Measurements from ENCODE around the gene THY1. TPM values are rescaled to one million over a fixed set of nuclear protein-coding genes. Genes with fewer than 3 reads are reported as not detected.
A peak's percentile ranks its signal among the peaks of the same experiment; 100 is the strongest.

The THY1 gene
- total and polyA plus RNA-seq, 9 of the 15 experiments (the other 6 are each of a cell fraction or from before 2014, with no cell fraction given), result 0.07 to 0.40 (median 0.16) TPM; not detected in 5

- TF ChIP-seq BRD9 (IDR thresholded peaks at IDR 0.05; ENCODE audit: low read depth, partially characterized antibody) (peak; percentile 18), TBP (optimal IDR thresholded peaks at IDR 0.05; ENCODE audit: low read depth, low read length) (peak; percentile 59), THAP12 (CRISPR knock-in tag; IDR thresholded peaks at IDR 0.05) (peak; percentile 57; the same call in 1 of the 2 replicates), MTF1 (CRISPR knock-in tag; IDR thresholded peaks at IDR 0.05; ENCODE audit: borderline replicate concordance) (no peak), NCOA4 (IDR thresholded peaks at IDR 0.05; ENCODE audit: partially characterized antibody) (no peak), FOXP4 (CRISPR knock-in tag; IDR thresholded peaks at IDR 0.05; ENCODE audit: borderline replicate concordance) (no peak), TAF9B (IDR thresholded peaks at IDR 0.05; ENCODE audit: partially characterized antibody) (peak; percentile 15), RBM22 (IDR thresholded peaks at IDR 0.05; ENCODE audit: low read depth, low read length, poor library complexity, severe bottlenecking) (no peak), HSF4 (CRISPR knock-in tag; IDR thresholded peaks at IDR 0.05; ENCODE audit: borderline replicate concordance) (no peak), CBX8 (IDR thresholded peaks at IDR 0.05; ENCODE audit: borderline replicate concordance, extremely low read depth, low read depth, low read length, poor library complexity, severe bottlenecking) (no peak), YBX1 (IDR thresholded peaks at IDR 0.05) (no peak), CBFA2T3 (IDR thresholded peaks at IDR 0.05) (no peak), SIRT6 (IDR thresholded peaks at IDR 0.05; ENCODE audit: low read depth, low read length) (no peak), KDM4B (IDR thresholded peaks at IDR 0.05; ENCODE audit: borderline replicate concordance in 2 of 2, low read depth in 1 of 2) (peak in 1 of 2 experiments; percentile 75; a peak in 1 of 4 replicates), NCOA6 (IDR thresholded peaks at IDR 0.05) (no peak), C11orf30 (IDR thresholded peaks at IDR 0.05; ENCODE audit: low read depth) (no peak; the same call in 1 of the 2 replicates), SRSF3 (IDR thresholded peaks at IDR 0.05; ENCODE audit: insufficient read depth, low read length) (no peak), HNRNPK (IDR thresholded peaks at IDR 0.05; ENCODE audit: low read depth, low read length, poor library complexity, severe bottlenecking) (no peak)
- TF ChIP-seq, protein P1, sequence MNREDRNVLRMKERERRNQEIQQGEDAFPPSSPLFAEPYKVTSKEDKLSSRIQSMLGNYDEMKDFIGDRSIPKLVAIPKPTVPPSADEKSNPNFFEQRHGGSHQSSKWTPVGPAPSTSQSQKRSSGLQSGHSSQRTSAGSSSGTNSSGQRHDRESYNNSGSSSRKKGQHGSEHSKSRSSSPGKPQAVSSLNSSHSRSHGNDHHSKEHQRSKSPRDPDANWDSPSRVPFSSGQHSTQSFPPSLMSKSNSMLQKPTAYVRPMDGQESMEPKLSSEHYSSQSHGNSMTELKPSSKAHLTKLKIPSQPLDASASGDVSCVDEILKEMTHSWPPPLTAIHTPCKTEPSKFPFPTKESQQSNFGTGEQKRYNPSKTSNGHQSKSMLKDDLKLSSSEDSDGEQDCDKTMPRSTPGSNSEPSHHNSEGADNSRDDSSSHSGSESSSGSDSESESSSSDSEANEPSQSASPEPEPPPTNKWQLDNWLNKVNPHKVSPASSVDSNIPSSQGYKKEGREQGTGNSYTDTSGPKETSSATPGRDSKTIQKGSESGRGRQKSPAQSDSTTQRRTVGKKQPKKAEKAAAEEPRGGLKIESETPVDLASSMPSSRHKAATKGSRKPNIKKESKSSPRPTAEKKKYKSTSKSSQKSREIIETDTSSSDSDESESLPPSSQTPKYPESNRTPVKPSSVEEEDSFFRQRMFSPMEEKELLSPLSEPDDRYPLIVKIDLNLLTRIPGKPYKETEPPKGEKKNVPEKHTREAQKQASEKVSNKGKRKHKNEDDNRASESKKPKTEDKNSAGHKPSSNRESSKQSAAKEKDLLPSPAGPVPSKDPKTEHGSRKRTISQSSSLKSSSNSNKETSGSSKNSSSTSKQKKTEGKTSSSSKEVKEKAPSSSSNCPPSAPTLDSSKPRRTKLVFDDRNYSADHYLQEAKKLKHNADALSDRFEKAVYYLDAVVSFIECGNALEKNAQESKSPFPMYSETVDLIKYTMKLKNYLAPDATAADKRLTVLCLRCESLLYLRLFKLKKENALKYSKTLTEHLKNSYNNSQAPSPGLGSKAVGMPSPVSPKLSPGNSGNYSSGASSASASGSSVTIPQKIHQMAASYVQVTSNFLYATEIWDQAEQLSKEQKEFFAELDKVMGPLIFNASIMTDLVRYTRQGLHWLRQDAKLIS (CRISPR knock-in tag; IDR thresholded peaks at IDR 0.05), result no peak
These were observed 41.6 kb downstream of the THY1 start, which contains the start of gene USP2 (continued) for GRCh38 chr11:119381181-119381988.
